GM12874 (cell line): ENCODE measurements around the gene CCDC8.

ENCODE experiments used
- TF ChIP-seq, protein P1 (sequence below): IDR thresholded peaks from 2 replicates; pipeline ENCODE4 v1.5.1; 2011; ENCODE audit warnings: low read depth, mild to moderate bottlenecking, control low read depth, low read length, moderate library complexity; ENCODE audit not compliant: insufficient read depth

CCDC8 gene

DNA sequence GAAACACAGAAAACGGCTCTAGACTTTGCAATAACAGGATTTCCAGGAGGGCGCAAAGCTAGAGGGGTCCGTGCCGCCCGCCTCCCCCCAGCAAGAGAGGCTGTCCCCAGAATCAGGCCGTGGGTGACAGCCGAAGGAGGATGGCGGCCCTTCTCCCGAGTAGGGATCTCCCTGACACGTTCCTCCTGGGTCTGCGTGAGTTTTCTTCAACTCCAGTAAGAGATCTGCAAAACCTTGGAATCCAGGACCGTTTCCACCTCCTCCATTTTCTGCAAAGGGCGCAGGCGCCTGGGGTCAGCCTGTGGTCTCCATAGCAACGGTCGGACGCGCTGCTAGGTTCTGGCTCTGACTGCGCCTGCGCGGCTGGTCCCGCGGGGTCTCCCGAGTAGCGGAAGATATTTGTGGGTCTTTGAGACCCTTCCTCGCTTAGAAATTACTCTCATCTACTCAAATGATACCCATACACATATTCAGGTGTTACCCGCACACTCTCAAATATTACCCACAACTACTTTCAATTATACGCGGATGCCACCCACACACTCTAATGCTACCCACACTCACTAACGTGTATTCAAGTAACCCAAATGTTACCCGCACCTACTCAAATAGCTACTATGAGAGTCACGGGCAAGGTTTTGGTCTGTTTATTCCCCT lies 13.3 kb upstream of the CCDC8 start:
- TF ChIP-seq, protein P1, sequence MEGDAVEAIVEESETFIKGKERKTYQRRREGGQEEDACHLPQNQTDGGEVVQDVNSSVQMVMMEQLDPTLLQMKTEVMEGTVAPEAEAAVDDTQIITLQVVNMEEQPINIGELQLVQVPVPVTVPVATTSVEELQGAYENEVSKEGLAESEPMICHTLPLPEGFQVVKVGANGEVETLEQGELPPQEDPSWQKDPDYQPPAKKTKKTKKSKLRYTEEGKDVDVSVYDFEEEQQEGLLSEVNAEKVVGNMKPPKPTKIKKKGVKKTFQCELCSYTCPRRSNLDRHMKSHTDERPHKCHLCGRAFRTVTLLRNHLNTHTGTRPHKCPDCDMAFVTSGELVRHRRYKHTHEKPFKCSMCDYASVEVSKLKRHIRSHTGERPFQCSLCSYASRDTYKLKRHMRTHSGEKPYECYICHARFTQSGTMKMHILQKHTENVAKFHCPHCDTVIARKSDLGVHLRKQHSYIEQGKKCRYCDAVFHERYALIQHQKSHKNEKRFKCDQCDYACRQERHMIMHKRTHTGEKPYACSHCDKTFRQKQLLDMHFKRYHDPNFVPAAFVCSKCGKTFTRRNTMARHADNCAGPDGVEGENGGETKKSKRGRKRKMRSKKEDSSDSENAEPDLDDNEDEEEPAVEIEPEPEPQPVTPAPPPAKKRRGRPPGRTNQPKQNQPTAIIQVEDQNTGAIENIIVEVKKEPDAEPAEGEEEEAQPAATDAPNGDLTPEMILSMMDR: no peak

- TF ChIP-seq, protein P1: no peak
Measured at GRCh38 chr19:46426035-46426505, 12.7 kb upstream of the CCDC8 start.

GRCh38 chr19:46423188-46423587 lies 9.8 kb upstream of the CCDC8 start:
- TF ChIP-seq, protein P1: no peak

DNA sequence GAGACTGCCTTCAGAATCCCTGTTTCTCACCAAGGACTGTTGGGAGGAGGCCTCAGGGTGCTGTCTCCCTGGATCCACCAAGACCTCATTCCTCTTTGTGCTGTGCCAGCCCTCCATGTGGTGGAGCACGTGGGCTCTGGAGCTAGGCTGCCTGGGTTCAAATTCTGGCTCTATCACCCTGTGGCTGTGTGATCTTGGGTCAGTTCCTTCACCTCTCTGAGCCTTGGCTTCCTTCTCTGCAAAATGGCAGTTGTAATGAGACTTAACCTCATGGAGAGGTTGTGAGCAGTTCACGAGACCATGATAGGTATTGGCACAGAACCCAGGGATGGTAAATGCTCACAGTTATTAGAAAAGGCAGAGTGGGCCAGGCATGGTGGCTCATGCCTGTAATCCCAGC lies 9.0 kb upstream of the CCDC8 start:
- TF ChIP-seq, protein P1: no peak

DNA sequence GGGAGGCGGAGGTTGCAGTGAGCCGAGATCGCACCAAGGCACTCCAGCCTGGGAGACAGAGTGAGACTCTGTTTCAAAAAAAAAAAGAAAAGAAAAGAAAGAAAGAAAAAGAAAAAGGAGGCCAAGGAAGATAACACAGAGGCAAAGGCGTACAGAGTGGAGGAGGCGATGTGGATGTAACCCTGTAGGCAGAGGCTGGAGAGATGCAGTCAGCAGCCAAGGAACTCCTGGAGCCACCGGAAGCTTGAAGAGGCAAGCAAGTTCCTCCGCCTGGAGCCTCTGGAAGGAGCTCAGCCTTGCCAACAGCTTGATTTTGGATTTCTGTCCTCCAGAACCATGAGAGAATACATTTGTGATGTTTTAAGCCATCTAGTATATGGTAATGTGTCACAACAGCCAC lies 6.7 kb upstream of the CCDC8 start:
- TF ChIP-seq, protein P1: no peak

DNA sequence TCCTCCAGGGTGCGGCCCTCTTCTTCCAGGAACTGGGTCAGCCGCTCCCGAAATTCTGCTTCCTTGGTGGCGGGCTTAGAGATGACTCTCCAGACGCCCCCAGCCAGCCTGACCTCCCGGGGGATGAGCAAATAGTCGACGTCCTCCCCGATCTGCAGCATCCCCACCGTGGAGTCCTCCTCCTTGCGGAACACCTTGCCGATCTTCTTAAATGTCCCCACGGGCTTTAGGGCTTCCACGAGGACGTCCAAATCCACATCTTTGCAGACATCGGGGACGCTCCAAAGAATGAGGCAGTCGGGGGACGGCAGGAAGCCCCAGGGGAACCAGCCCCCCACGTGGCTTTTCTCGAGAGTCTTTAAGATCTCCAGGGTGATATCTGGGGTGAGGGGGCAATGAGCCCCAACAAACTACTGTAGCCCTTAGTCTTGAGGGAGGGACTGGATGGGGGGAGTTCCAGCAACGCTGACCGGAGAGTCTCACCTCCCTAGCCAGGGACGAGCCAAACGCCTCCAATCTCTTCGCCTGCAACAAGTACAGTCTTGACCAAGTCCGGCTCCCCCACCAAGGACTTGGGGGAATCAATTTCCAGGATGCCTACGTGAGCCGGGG lies 608 bp downstream of the CCDC8 start:
- TF ChIP-seq, protein P1: no peak

- TF ChIP-seq, protein P1: no peak
Measured at GRCh38 chr19:46411925-46412649, 1.3 kb downstream of the CCDC8 start.
